HG02610 (cell line): ENCODE results near the gene CDR2.
"Not testable (repeated sequence)": the region's sequence is repeated elsewhere in the genome, so short reads cannot be mapped to it uniquely, and the experiment has no call there.

Experiments used
- ATAC-seq: cut with Tn5 transposase; IDR thresholded peaks from one replicate; pipeline ENCODE4 v1.9.1; 2021; ENCODE audit warnings: mild to moderate bottlenecking, moderate library complexity; ENCODE audit not compliant: unreplicated experiment

The CDR2 gene

GRCh38 chr16:22375963-22376640, 1.7 kb upstream of the CDR2 start:
- ATAC-seq = no peak

GRCh38 chr16:22375117-22375962, 921 bp upstream of the CDR2 start:
- ATAC-seq = no peak

DNA sequence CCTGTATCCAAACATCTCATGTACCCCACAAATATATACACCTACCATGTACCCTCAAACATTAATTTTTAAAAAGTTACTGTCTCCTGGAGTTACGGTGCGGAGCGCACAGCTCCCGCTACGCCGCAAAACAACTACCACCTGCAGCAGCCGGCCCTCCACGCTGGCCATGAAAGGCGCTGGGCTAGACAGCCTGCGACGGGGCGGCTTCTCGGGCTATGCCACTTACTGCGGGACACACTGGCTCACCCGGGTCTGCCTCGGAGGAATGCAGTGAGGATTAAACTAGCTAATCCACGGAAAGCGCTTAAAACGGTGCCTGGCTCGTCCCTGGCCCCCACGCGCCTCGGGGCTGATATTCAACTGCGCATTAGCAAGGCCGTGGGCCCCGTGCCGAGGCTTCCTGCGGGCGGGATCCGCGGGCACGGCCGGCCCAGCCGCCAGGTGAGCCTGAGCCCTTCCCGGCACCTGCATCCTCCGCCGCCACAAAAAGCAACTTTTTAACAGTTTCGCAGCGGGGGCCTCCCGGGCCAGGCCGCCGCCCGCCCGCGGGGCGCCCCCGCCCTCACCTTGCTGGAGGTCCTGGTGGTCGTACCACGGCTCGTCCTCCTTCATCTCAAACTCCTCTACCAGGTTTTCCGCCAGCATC, 633 bp downstream of the CDR2 start:
- ATAC-seq = peak; percentile 17

- ATAC-seq = no peak
These were observed 1.3 kb downstream of the CDR2 start for GRCh38 chr16:22372882-22373661.

GRCh38 chr16:22370038-22370820, 4.2 kb downstream of the CDR2 start:
- no peak for ATAC-seq

GRCh38 chr16:22369221-22369811, 5.1 kb downstream of the CDR2 start:
- no peak for ATAC-seq

DNA sequence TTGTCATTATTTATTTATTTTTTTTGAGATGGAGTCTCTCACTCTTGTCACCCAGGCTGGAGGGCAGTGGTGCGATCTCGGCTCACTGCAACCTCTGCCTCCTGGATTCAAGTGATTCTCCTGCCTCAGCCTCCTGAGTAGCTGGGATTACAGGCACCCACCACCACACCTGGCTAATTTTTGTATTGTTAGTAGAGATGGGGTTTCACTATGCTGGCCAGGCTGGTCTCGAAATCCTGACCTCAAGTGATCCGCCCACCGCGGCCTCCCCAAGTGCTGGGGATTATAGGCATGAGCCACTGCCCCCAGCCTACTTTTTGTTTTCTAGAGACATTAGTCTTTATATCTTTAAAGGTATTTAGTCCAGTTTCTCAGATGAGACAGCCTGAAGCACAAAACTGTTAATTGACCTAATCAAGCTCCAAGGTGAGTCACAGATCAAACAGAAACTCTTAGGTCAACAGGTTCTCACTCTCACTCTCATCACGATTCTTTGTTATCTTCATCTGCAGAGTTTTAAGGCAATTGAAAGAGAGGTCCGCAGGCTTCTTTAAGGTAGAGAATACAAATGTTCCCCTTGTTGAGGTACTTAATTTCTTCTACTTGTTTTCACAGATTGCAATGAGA, 6.1 kb downstream of the CDR2 start:
- ATAC-seq = not testable (repeated sequence)

DNA sequence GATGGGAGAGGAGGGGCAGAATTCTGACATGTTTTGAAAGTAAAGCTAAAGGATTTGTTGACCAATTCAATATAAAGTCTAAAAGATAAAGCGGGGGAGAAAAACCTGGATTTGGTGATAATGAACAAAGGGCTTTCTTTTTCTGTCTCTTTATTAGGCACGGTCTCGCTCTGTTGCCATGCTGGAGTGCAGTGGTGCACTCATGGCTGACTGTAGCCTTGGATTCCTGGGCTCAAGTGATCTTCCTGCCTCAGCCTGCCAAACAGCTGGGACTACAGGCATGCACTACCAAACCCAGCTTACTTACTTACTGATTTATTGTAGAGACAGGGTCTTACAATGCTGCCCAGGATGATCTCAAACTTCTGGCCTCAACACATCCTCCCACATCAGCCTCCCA, 7.5 kb downstream of the CDR2 start:
- ATAC-seq = no peak

- no peak for ATAC-seq
These were observed 8.0 kb downstream of the CDR2 start for GRCh38 chr16:22366371-22366770.

- no peak for ATAC-seq
These were observed 10.2 kb downstream of the CDR2 start for GRCh38 chr16:22364241-22364640.

DNA sequence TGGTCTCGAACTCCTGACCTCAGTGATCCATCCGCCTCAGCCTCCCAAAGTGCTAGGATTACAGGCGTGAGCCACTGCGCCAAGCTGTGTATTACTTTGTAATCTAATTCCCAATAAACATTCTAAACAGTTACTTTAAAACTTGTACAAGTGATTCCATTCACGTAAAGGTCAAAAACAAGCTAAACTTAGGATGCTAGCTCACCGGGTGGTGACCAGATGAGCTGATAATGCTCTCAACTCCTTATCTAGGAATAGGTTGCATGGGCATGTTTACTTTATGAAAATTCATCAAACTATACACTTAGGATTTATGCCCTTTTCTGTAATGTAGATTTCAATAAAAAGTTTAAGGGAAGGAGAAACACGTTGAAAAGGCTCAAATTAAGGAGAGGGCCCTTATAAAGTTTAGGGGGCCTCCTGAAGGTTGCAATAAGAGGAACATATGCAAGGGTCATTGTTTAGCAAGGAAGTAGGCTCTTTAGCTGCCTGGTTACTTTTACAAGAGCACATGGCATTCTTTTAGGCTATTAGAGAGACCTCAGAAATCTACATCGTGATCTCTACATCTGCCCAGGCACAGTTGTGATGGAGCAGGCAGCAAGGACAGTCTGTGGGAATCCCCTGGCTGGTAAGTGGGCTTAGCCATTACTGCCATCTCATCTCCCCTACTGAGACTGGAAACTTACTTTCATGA, 13.3 kb downstream of the CDR2 start:
- no peak for ATAC-seq

GRCh38 chr16:22359679-22360078, 14.7 kb downstream of the CDR2 start:
- ATAC-seq = no peak

DNA sequence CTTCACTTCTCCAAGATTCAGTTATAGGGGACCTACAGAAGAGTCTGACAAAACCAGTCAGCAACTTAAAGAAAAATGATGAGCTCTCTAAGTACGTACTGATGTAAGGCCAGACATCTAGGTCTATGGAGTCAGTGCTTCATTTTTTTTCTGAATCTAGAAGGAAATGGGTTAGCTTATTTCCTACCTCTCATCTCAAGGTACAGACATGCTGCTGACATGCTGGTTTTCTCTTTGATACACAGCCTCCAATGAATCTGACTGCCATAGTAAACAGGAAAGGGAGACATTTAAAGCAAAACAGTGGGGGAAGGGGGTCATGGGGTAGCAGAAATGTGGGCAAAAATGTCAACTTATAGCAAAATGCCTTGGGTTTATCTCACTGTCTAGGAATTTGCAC, 16.4 kb downstream of the CDR2 start:
- no peak for ATAC-seq

GRCh38 chr16:22357635-22357971, 16.8 kb downstream of the CDR2 start:
- no peak for ATAC-seq

DNA sequence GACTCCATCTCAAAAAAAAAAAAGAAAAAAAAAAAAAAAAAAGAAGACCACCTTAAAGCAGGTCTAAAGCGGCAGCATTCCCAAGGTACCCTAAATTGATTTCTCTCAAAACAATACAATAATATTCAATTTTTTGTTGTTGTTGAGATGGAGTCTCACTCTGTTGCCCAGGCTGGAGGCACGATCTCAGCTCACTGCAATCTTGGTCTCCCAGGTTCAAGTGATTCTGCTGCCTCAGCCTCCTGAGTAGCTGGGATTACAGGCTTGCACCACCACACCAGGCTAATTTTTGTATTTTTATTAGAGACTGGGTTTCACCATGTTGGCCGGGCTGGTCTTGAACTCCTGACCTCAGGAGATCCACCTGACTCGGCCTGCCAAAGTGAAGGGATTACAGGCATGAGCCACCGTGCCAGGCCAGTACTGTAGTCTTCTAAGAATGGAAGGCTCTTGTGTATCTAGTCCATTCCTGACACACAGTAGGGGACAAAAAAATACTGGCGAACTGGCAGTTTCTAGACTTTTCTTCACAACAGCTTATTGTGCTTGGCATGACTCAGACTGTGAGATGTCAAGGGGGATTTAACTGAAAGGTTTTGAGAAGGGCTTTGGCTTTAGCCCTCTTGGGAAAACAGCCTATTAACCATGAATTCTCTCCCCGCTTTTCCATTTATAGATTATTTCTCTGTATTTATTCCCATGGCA, 17.3 kb downstream of the CDR2 start:
- no peak for ATAC-seq

DNA sequence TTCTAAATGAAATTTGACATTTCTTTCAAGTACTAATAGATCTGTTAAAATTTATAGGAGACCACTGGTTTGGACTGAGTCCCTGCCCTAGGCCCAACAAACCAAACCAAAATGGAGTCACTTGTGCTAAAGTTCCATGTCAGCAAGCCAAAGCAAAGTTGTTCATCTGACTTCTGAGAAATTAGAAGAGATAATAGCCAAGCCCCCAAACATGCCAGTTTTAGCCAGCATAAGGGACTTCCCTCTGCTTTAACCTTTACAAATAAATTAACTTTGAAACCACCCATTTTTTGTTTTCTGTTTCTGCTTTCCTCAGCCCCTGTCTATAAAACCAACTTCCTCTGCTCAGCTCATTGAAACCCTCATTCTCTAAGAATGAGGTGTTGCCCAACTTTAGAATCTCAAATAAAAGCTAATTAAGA, 18.9 kb downstream of the CDR2 start:
- peak; percentile 43 for ATAC-seq

GRCh38 chr16:22353933-22354541, 20.4 kb downstream of the CDR2 start:
- peak; percentile 17 for ATAC-seq
